Colonic mucosa (tissue), 4 donors: ENCODE results near the gene SMYD1. TPM values are rescaled to one million over a fixed set of nuclear protein-coding genes. Genes with fewer than 3 reads are reported as not detected.
"Not testable (repeated sequence)": the region's sequence is repeated elsewhere in the genome, so short reads cannot be mapped to it uniquely, and the experiment has no call there.

Experiments
- DNase-seq: peaks from one replicate; pipeline ENCODE4 v3.0.0-alpha.2; 2020
- H3K27ac ChIP-seq: fragments of 200-600 bp; one replicate; pipeline ENCODE4 v1.8.0; 2021
- H3K27me3 ChIP-seq: fragments of 200-600 bp; one replicate; pipeline ENCODE4 v1.8.0; 2021
- H3K36me3 ChIP-seq: fragments of 200-600 bp; one replicate; pipeline ENCODE4 v1.8.0; 2021
- H3K4me1 ChIP-seq: fragments of 200-600 bp; one replicate; pipeline ENCODE4 v1.8.0; 2021; ENCODE audit warnings: mild to moderate bottlenecking
- H3K4me3 ChIP-seq: fragments of 200-600 bp; one replicate; pipeline ENCODE4 v1.8.0; 2021
- H3K9ac ChIP-seq, 2 donors: one replicate each; pipeline ENCODE4 v1.7.0; 2013; ENCODE audit warnings: control low read depth in 2 of 2, low read depth in 2 of 2, low read length in 2 of 2
- H3K9me3 ChIP-seq: fragments of 200-600 bp; one replicate; pipeline ENCODE4 v1.8.0; 2021
- intact Hi-C: fragments of 100-400 bp; cut with DNase I; formaldehyde crosslinking; loops from one replicate; pipeline ENCODE4 v1.14.1; 2022
- total RNA-seq, 2 donors: library from RNA; stranded (reverse); fragmentation: NEBNext Ultra II Directional in 1 of 2; extraction: Animal tissue kit (Norgen Biotek cat#: 25700) in 1 of 2; gene quantifications; one replicate each; pipeline ENCODE4 v1.2.1, GENCODE V29; 2021
- TF ChIP-seq, protein P1 (sequence below): fragments of 200-600 bp; IDR thresholded peaks from one replicate; pipeline ENCODE4 v1.8.0; 2022; ENCODE audit warnings: antibody characterized with exemption, mild to moderate bottlenecking
- donor health status: healthy.
- donor health status: DM: no; HTN: no; CAD: no.
- donor health status: DM: no; HTN: no; CAD: no.

Gene SMYD1
- total RNA-seq, 2 donors from 2014 or later: 1.9 TPM; not detected in 1

DNA sequence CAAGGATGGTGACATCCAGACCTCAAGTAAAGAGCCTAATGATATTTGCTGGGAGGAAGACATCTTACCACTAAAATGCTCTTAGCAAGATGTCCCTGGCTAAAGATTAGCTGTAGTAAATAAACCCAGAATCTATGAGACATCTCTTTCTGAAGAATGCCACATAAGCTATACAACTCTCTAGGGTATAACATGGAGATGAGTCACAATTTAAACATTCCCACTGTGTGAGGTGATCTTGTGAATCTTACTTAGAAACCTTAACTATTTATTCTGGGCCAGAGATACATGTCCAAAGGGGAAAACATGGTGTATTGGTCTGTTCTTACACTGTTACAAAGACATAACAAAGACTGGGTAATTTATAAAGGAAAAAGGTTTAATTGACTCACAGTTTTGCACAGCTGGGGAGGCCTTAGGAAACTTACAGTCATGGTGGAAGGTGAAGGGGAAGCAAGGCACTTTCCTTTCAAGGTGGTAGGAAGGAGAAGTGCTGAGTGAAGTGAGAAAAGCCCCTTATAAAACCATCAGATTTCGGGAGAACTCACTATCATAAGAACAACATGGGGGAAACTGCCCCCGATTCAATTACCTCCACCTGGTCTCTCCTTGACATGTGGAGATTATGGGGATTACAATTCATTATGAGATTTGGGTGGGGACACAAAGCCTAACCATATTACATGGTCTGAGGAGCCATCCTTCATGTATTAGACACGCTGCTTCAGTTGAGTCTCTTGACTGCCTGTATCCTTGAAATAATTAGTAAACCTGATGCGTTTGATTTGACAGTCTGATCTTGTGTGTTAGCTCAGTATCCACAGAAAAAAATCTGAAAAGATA lies 29.1 kb upstream of the SMYD1 start:
- Histone ChIP-seq H3K4me1 (no peaks in the 10 kb centered on the region), H3K9me3 (no peaks in the 10 kb centered on the region), H3K27ac (no peak overlapping the region), H3K27me3 (no peaks in the 10 kb centered on the region), H3K9ac (no peak overlapping the region), H3K4me3 (no peak overlapping the region), H3K36me3 (peaks cover 4% of the 10 kb centered on the region)
- TF ChIP-seq, protein P1, sequence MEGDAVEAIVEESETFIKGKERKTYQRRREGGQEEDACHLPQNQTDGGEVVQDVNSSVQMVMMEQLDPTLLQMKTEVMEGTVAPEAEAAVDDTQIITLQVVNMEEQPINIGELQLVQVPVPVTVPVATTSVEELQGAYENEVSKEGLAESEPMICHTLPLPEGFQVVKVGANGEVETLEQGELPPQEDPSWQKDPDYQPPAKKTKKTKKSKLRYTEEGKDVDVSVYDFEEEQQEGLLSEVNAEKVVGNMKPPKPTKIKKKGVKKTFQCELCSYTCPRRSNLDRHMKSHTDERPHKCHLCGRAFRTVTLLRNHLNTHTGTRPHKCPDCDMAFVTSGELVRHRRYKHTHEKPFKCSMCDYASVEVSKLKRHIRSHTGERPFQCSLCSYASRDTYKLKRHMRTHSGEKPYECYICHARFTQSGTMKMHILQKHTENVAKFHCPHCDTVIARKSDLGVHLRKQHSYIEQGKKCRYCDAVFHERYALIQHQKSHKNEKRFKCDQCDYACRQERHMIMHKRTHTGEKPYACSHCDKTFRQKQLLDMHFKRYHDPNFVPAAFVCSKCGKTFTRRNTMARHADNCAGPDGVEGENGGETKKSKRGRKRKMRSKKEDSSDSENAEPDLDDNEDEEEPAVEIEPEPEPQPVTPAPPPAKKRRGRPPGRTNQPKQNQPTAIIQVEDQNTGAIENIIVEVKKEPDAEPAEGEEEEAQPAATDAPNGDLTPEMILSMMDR: no peak
- no peak for DNase-seq
- intact Hi-C loops: no loop called here

DNA sequence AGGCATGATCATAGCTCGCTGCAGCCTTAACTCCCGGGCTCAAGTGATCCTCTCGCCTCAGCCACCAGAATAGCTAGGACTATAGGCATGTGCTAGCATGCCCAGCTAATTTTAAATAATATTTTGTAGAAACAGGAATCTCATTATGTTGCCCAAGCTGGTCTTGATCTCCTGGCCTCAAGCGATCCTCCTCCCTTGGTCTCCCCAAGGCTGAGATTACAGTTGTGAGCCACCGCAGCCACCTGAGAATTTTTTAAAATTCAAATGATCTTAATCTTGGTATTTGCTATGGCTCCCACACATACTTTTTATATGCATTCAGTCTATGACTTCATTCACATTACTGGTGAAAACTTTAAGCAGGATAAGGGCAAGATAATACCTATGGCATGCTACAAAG lies 25.1 kb upstream of the SMYD1 start:
- Histone ChIP-seq H3K27me3 (no peaks in the 10 kb centered on the region), H3K27ac (no peak overlapping the region), H3K9ac (no peak overlapping the region), H3K4me3 (no peak overlapping the region), H3K9me3 (no peaks in the 10 kb centered on the region), H3K36me3 (no peaks in the 10 kb centered on the region), H3K4me1 (no peaks in the 10 kb centered on the region)
- intact Hi-C loops: no loop called here
- DNase-seq: no peak
- TF ChIP-seq, protein P1: no peak

DNA sequence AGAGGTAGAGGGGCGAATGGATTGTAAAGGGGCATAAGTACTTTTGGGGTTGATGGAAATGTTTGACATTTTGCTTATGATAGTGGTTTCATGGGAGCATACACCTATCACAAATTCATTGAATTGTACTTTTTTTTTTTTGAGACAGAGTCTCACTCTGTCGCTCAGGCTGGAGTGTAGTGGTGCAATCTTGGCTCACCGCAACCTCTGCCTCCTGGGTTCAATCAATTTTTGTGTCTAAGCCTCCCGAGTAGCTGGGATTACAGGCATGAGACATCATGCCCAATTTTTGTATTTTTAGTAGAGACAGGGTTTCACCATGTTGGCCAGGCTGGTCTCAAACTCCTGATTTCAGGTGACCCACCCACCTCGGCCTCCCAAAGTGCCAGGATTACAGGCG lies 22.1 kb upstream of the SMYD1 start:
- H3K4me3 ChIP-seq, intact Hi-C loops, DNase-seq, H3K4me1 ChIP-seq, H3K9me3 ChIP-seq, H3K9ac ChIP-seq, H3K27ac ChIP-seq, H3K36me3 ChIP-seq, H3K27me3 ChIP-seq: not testable (repeated sequence)

DNA sequence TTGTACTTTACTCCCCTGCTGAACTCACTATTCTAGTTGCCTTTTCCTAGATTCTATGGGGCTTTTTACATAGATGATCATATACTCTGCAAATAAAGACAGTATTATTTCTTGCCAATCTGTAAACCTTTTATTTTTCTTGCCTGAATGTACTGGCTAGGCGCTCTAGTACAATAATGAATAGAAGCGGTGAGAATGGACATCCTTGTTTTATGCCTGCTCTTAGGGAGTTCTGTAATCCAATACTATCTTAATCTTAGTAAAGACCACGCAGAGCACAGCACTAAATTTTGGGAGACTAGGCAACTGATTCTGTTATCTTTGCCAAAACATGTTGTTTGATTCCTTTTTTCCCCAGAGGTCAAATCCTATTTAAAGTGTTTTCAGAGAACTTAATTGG lies 19.1 kb upstream of the SMYD1 start:
- Histone ChIP-seq H3K4me1 (no peaks in the 10 kb centered on the region), H3K27me3 (no peaks in the 10 kb centered on the region), H3K36me3 (no peaks in the 10 kb centered on the region), H3K9ac (no peak overlapping the region), H3K4me3 (no peak overlapping the region), H3K27ac (no peak overlapping the region), H3K9me3 (no peaks in the 10 kb centered on the region)
- intact Hi-C loops: no loop called here
- TF ChIP-seq, protein P1: no peak
- DNase-seq: no peak

DNA sequence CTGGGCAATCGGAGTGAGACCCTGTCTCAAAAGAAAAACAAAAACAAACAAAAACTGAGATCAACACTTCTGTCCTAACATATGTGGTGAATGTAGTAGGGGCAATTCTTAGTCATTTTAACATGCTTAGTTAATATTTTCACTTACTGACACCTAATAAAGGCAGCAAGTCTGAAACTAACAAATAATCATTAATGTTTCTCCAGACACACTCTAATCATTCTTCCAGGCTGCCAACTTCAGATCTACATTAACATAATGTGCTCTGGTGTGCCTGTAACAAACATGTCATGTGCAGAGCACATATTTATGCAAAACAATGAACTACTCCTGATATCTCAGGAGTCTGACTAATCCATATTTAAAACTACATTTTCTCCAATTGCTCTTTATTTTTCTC lies 18.0 kb upstream of the SMYD1 start:
- no peak overlapping the region for H3K4me3 ChIP-seq
- no peak for DNase-seq
- TF ChIP-seq, protein P1: no peak
- H3K4me1 ChIP-seq: peaks cover 5% of the 10 kb centered on the region
- intact Hi-C loops: no loop called here
- H3K9ac ChIP-seq: no peak overlapping the region
- H3K27ac ChIP-seq: no peak overlapping the region
- no peaks in the 10 kb centered on the region for H3K27me3 ChIP-seq
- no peaks in the 10 kb centered on the region for H3K9me3 ChIP-seq
- H3K36me3 ChIP-seq: no peaks in the 10 kb centered on the region

DNA sequence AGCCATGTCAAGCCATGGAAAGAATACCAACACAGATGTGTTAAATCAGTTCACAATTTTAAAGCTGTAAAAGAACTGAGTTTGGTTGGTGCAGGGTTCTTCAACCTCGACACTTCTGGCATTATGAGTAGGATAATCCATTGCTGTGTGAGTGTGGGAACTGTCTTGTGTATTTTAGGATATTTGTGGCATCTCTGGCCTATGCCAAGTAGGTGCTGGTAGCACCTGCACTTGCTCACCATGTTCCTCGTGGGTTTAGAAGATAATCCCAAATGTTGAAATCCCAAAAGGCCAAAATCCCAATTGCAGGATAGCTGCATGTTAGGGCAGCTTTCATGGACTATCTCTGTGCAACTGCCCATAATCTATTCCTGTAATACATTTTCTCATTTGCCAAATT lies 15.8 kb upstream of the SMYD1 start:
- Histone ChIP-seq H3K27me3 (no peaks in the 10 kb centered on the region), H3K9me3 (no peaks in the 10 kb centered on the region), H3K9ac (no peak overlapping the region), H3K36me3 (no peaks in the 10 kb centered on the region), H3K4me1 (peaks cover 10% of the 10 kb centered on the region), H3K4me3 (no peak overlapping the region), H3K27ac (no peak overlapping the region)
- DNase-seq: no peak
- intact Hi-C loops: no loop called here
- TF ChIP-seq, protein P1: no peak
